ENCODE results near the gene KIF16B.

DNA sequence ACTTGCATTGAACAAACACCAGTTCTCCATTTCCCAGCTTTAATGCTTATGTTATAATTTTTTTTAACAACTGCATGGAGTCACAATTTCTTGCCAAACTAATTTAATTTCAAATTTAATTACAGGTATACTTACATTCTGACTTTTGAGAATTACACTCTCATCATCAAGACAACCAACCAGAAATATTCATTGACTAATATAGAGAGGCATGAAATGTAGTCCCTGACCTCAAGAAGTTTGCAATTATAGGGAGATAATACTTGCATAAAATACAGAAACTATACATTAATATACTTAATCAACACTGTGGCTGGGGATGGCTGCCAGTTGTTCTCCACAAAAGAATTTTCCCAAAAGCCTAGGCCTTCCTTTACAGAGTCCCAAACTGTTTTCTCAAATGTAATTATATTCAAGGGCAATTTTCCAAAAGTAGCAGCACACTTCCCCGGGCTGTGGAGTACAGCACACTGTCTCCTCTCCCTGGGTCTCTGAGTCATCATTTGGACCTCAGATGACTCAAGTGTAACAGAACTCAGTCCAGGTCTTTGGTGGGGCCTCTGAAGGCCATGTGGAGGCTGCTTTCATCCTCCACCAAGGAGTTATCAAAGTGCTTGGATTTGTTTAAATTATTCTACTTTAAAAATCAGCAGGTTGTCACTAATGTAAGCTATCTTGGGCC is 114.1 kb downstream of the KIF16B start:
- TF ChIP-seq, protein P1, sequence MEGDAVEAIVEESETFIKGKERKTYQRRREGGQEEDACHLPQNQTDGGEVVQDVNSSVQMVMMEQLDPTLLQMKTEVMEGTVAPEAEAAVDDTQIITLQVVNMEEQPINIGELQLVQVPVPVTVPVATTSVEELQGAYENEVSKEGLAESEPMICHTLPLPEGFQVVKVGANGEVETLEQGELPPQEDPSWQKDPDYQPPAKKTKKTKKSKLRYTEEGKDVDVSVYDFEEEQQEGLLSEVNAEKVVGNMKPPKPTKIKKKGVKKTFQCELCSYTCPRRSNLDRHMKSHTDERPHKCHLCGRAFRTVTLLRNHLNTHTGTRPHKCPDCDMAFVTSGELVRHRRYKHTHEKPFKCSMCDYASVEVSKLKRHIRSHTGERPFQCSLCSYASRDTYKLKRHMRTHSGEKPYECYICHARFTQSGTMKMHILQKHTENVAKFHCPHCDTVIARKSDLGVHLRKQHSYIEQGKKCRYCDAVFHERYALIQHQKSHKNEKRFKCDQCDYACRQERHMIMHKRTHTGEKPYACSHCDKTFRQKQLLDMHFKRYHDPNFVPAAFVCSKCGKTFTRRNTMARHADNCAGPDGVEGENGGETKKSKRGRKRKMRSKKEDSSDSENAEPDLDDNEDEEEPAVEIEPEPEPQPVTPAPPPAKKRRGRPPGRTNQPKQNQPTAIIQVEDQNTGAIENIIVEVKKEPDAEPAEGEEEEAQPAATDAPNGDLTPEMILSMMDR (conservative IDR thresholded peaks at IDR 0.05) = no peak
- TF ChIP-seq ZFX (IDR thresholded peaks at IDR 0.05) = no peak

All from C4-2B (cell line).